Lower leg skin (tissue), 4 donors: Measurements from ENCODE around the gene CHIC2. TPM values are rescaled to one million over a fixed set of nuclear protein-coding genes. Genes with fewer than 3 reads are reported as not detected.

ENCODE experiments used
- DNase-seq, 2 donors: peaks; one replicate each; pipeline ENCODE4 v3.0.0-alpha.2; 2019; ENCODE audit warnings: low spot score in 2 of 2
- H3K4me3 ChIP-seq: fragments of 200-600 bp; sonication (generic); 2 replicates; pipeline ENCODE4 v1.5.1; 2017; ENCODE audit warnings: mild to moderate bottlenecking, low read depth; ENCODE audit not compliant: poor library complexity, severe bottlenecking
- CTCF ChIP-seq, 3 donors: fragments of 450-650 bp; IDR thresholded peaks; one replicate each; pipeline ENCODE4 v1.5.1; 2016; ENCODE audit warnings: antibody characterized with exemption in 3 of 3, mild to moderate bottlenecking in 3 of 3, moderate library complexity in 2 of 3
- POLR2A ChIP-seq, 2 donors: fragments of 450-650 bp; IDR thresholded peaks; one replicate each; pipeline ENCODE4 v1.6.1; 2016 to 2017; ENCODE audit warnings: antibody characterized with exemption in 2 of 2, mild to moderate bottlenecking in 1 of 2, moderate library complexity in 1 of 2
- WGBS, 2 donors: methylation state at CpG; one replicate each; pipeline ENCODE4 v1.1.5; 2018; 5-methylcytosine and 5-hydroxymethylcytosine counted together
- intact Hi-C: fragments of 100-400 bp; cut with DNase I; formaldehyde crosslinking; loops from one replicate; pipeline ENCODE4 v1.15.0; 2023; ENCODE audit warnings: low total_unique reads
- total RNA-seq, 4 donors: library from RNA; depleted of rRNA; stranded (reverse); fragments of >200 nt; gene quantifications; one replicate each; pipeline ENCODE4 v1.1.0, GENCODE V29; 2016

CHIC2 gene
- total RNA-seq, 4 donors from 2014 or later, result 63.0 to 80.7 (median 69.8) TPM

- no peak for DNase-seq
Observed at GRCh38 chr4:54004463-54004862, 59.9 kb downstream of the CHIC2 start.

DNA sequence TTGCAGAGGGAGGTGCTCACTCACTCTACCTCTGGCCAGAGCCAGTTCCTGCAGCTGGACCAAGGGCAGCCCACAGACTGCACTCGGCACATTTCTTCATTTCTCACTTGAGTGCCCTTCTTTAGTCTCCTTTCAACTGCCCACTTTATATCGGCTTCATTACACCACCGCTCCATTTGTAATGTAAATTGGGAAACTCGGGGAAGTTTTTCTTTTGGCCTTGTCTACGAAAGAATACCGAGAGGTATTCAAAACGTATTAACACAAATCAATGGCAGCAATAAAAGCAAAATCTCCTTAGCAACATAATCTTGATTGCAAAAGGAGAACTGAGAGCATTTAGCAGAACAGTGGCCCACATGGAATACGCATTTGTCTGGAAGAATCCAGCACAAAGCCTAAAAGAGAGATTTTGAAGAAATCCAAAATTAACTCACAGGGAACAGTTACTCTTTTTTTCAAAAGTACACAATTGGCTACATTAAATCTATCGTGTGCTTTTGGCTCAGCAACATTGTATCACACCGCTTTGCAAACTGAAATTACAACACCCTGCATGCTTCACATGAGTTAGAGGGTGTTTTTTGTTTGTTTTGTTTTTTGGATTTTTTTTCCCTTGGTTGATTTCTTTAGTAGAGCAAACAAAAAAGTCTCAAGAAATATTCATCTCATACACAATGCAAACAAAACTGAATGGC, 62.6 kb downstream of the CHIC2 start:
- intact Hi-C loops, result no loop called here
- WGBS, 2 donors, result 88 to 92% methylated on average over 10 of the region's 10 CpGs
- DNase-seq, result no peak
- H3K4me3 ChIP-seq, result no peak overlapping the region
- TF ChIP-seq POLR2A (IDR thresholded peaks at IDR 0.05) (no peak), CTCF (IDR thresholded peaks at IDR 0.05) (no peak)

More at GRCh38 chr4:54004463-54004862, 59.9 kb downstream of the CHIC2 start:
- intact Hi-C loops, result no loop called here
- WGBS, 2 donors, result 79% methylated on average over 2 of the region's 2 CpGs
- TF ChIP-seq POLR2A (IDR thresholded peaks at IDR 0.05) (no peak), CTCF (IDR thresholded peaks at IDR 0.05) (no peak)
- H3K4me3 ChIP-seq, result no peak overlapping the region

- DNase-seq, result no peak
- 43 to 49% methylated on average over 4 of the region's 4 CpGs for WGBS, 2 donors
- intact Hi-C loops, result no loop called here
- no peak for TF ChIP-seq POLR2A (IDR thresholded peaks at IDR 0.05)
- TF ChIP-seq CTCF (IDR thresholded peaks at IDR 0.05), result no peak
- H3K4me3 ChIP-seq, result no peak overlapping the region
Observed at GRCh38 chr4:53997898-53998297, 66.5 kb downstream of the CHIC2 start.

- no peak for TF ChIP-seq CTCF (IDR thresholded peaks at IDR 0.05)
- TF ChIP-seq POLR2A (IDR thresholded peaks at IDR 0.05), result no peak
- no peak for DNase-seq
- intact Hi-C loops, result no loop called here
- 73 to 85% methylated on average over 5 of the region's 5 CpGs for WGBS, 2 donors
- no peak overlapping the region for H3K4me3 ChIP-seq
Observed at GRCh38 chr4:53994382-53995102, 69.9 kb downstream of the CHIC2 start.

DNA sequence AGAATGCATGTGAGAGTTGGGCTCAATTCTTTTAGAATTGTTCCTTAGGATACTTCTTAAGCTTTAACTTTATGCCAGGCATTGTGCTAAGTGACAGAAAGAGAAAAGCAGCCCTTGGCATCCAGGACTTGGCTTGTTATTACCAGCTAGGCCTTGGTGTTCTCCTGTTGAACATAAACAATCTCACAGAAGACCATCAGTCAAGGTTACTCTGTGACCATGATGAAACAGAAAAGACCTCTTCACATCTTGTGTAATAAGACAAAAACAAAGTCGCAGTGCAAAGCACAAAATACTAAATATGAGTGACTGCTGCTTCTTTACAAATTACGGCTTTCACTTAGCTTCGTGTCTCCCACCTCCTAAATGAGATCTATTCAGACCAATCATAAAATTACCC, 71.6 kb downstream of the CHIC2 start:
- TF ChIP-seq POLR2A (IDR thresholded peaks at IDR 0.05) (no peak), CTCF (IDR thresholded peaks at IDR 0.05) (no peak)
- no peak for DNase-seq
- intact Hi-C loops, result no loop called here
- WGBS, 2 donors, result 97% methylated on average over 3 of the region's 3 CpGs
- H3K4me3 ChIP-seq, result no peak overlapping the region
